ENCODE data around the gene MEX3B.
"Not testable (repeated sequence)": the region's sequence is repeated elsewhere in the genome, so short reads cannot be mapped to it uniquely, and the experiment has no call there.

MEX3B gene

GRCh38 chr15:82047453-82048400, 1.9 kb upstream of the MEX3B start:
- no peak for DNase-seq

DNA sequence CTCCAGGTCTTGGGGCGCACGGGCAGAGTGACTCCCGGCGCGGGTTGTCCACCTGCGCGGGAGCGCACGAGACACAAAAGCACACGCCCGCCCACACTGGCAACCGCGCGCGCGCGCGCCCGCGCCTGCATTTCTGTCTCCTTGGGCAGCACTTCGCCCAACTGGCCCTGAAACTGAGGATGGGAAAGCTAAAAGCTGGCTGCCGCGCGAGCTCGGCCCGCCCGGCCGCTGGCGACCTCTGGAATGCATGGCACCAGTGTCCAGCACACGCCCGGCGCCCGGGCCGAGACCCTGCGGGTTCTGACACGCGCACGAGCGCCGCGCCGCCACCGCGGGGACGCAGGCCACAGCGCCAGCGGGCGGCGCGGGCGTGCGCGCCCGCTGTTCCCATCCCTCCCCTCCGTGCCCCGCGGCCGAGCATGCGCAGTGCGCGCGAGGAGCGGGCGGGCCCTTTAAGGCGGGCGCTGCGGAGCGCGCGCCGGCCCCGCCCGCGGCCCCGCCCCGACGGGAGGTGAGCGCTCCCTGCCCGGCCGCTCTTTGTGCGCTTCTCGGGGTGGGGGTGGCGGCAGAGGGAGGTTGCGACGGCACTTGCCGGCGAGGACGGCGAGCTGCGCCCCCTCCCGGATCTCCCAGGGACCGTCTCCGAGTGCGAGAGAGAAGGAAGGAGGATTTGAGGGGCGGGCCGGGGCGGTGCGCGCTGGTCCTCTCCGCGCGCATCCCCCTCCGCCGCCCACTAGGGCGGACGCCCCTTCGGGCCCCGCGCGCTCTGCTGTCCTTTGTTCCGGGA, 1.0 kb upstream of the MEX3B start:
- DNase-seq = peak; percentile 40

GRCh38 chr15:82045179-82045891, 483 bp downstream of the MEX3B start:
- DNase-seq = no peak

DNA sequence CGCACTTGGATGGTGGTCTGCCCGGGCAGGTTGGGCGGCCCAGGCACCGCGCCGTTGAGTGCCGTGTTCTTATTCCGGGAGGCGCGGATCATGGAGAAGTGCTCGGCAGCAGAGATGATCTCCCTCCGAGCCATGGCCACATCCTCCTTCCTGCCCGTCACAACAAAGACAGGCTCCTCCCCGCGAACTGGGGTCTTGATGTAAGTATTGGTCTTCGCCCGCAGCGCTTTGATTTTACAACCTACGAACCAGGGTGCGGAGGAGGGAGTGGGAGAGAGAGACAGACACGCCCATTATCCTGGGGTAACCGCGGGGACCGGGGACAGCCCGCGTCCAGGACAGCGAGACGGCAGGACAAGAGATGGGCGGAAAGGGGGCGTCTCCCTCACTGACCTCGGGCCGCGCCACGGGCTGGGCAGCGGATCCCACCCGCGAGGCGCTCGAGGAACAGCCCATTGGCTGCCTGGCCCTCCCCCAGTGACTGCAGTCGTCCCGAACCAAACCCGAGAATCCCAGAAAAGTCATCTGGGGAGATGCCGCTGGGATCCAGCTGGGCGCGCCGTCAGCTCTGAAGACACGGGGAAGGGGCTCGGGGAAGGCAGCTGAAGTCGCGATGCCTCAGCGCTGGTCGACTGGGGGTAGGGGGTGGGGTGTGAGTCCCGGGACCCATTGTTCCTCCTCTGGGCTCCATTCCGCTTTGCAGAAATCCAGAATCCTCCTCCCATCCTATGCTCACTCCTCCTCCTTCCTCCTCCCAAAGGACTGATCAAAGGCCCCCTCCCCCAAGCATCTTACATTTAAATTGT, 1.2 kb downstream of the MEX3B start:
- peak; percentile 29 for DNase-seq

GRCh38 chr15:82043796-82044372, 1.9 kb downstream of the MEX3B start:
- no peak for DNase-seq

GRCh38 chr15:82043130-82043673, 2.6 kb downstream of the MEX3B start:
- DNase-seq = no peak

DNA sequence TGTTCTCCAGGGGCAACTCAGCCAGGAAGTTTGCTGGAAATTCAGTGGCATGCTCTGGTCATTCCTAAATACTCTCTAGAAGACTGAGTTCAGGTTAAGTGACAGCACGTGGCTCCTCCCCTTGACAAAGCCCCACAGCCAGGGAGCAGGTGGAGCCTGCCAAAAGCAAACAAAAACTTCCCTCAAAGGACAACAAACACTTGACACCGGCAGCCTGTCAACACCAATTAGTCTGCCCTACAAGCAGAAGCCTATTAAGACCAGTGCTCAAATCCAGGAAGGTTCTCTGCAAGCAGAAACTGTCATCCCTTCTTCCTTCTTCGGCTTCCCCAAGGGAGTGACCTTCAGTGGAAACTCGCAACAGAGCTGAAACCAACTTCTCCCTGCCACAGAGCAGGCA, 5.0 kb downstream of the MEX3B start:
- DNase-seq = peak; percentile 55

- no peak for DNase-seq
These were observed 5.4 kb downstream of the MEX3B start for GRCh38 chr15:82040390-82040789.

GRCh38 chr15:82039871-82040270, 5.9 kb downstream of the MEX3B start:
- no peak for DNase-seq

DNA sequence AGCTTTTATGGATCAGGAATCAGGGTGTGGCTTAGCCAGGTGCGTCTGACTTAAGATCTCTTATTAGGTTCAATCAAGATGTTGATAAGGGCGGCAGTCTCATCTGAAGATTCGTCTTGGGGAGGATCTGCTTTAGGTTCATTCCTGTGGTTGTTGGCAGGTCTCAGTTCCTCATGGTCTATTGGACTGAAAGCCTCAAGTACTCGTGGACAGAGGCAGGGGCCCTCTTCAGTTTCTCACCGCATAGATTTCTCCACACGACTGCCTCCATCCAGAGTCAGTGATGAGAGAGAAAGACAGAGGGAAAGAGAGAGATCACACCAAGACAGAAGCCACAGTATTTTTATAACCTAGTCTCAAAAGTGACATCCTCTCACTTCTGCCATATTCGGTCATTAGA, 9.4 kb downstream of the MEX3B start:
- DNase-seq = no peak

DNA sequence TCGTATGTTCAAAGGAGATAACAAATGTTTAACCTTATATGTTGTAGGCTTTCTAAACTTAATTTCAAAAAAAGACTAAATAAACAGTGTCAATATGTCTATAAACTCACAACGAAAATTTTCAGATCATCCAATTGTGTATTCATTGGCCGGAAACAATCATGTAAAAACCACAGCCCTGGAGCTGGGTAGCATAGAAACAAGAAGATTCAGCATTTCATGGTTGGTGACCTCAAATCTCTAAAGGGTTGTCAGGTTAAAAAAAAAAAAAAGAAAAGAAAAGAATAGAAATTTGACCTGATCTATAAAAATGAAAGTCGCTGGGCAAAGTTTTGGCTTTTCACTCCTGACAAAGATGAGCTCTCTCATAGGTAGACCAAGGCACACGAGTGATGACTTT, 13.9 kb downstream of the MEX3B start:
- DNase-seq = no peak

DNA sequence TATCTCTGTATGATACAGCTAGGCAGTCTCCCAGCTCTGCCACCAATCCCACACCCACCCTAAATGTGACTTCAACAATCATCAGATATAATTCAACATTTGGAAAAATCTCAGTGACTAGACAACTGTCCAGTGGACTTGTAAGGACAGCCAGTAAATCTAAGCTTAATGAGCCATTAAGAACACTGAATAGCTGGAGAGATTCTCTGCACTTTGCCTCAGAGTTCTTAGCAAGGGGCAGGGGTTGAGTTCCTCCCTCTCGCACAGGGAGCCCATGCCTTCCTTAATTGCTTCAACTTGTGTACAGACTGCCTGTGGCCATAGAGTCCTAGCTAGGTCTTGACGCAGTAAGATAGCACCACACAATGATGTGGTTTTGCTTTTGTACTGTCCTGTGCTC, 15.6 kb downstream of the MEX3B start:
- DNase-seq = no peak

GRCh38 chr15:82028163-82028562, 17.7 kb downstream of the MEX3B start:
- not testable (repeated sequence) for DNase-seq

DNA sequence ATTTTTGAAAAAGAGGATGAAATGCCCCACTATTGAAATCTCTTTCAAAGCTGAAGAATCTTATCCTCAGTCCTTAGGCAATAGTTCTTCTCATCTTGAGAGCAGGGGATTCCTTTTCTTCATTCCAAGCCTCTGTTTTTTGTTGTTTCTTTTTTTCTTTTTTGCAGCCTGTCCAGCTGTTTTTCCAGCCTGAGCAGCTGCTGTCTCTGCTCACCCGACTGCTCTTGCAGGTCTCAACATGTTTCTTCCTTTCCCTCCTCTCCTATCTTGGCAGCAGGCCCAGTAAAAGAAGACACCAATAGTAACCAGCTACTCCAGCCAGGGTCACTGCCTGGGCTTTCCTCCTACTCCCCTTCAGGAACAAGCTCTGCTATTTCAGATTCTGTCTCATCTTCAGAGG, 23.8 kb downstream of the MEX3B start:
- DNase-seq = peak; percentile 70

GRCh38 chr15:82020625-82021394, 25.0 kb downstream of the MEX3B start:
- DNase-seq = no peak

GRCh38 chr15:82018201-82018600, 27.6 kb downstream of the MEX3B start:
- DNase-seq = no peak

DNA sequence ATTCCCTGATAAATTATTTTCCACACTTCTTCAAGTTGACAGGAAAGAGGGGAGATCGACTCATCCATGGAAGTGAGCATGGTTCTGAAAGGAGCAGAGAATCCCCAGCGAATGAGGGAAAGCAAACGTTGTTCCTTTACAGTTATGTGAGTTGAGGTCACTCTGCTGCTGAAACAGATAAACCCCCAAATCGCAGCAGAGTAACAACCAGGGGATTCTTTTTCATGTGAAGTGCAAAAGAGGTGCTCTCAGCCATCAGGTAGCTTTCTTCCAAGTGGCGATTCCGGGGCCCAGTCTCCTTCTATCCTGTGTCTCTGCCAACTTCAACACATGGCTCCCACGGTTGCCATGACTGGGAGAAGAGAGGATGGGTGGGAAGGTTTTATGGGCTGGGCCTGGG, 28.2 kb downstream of the MEX3B start:
- no peak for DNase-seq

- no peak for DNase-seq
These were observed 30.8 kb downstream of the MEX3B start for GRCh38 chr15:82014989-82015388.

DNA sequence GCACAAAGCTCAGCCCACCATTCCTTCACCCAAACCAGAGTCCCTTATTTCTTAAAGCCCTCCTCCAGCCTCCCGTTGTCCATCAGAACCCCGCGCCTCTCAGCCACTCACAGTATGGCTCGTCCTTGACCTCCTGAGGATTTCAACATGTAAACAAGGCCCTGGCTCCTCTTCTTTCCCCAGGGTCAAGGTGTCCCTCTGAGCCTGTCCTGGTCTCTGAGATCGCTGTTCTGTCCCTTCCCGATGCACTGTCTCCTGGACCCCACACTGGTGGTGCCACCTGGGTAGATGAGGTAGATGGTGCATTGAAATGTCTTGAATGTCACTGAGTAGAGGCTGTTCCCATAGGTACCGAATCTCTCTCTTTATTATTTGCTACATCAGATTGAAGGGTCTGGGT, 32.9 kb downstream of the MEX3B start:
- DNase-seq = no peak

DNA sequence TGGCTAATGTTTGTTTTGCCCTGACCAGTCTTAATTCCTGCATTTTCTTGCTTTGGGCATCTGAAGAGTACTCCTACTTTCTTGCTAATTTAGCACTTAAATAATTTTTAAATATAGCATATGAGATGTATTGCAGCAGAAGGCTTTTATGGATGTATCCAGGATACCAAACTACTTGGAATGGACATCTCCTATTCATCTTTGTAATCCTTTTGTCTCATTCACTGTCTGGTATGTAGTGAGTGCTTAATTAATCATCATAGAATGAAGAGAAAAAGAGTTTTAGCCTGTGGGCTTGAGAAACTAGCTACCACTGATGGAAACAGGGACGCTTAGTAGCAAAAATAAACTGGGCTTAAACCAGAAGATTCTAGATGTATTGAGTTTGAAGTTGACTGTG, 40.6 kb downstream of the MEX3B start:
- no peak for DNase-seq

- DNase-seq = no peak
These were observed 41.9 kb downstream of the MEX3B start for GRCh38 chr15:82003916-82004315.

Data from DMS79 treated with DMSO at 0.1 percent for 48 hours (cell line).